Activated naive CD4-positive, alpha-beta T cell treated with anti-CD3 and anti-CD28 coated beads for 36 hours (primary cell): Measurements from ENCODE around the gene OR2W3. TPM values are rescaled to one million over a fixed set of nuclear protein-coding genes. Genes with fewer than 3 reads are reported as not detected.
A peak's percentile ranks its signal among the peaks of the same experiment; 100 is the strongest.

Experiments used
- CTCF ChIA-PET: fragments of 350-600 bp; sonication (Branson Sonifier 250); formaldehyde crosslinking; loops from one replicate; lab custom pipeline; 2021; ENCODE audit warnings: antibody characterized with exemption; lab: Charles Lee
- DNase-seq: peaks from one replicate; pipeline ENCODE4 v3.0.0-alpha.2; 2020
- H3K27ac Mint-ChIP-seq: one replicate; pipeline ENCODE4 v1.8.0; 2021; ENCODE audit warnings: mild to moderate bottlenecking, mixed read lengths
- H3K27me3 Mint-ChIP-seq: one replicate; pipeline ENCODE4 v1.8.0; 2021; ENCODE audit warnings: low read depth, mixed read lengths
- H3K36me3 Mint-ChIP-seq: one replicate; pipeline ENCODE4 v1.8.0; 2021; ENCODE audit warnings: low read depth, mixed read lengths
- H3K4me1 Mint-ChIP-seq: one replicate; pipeline ENCODE4 v1.8.0; 2021; ENCODE audit warnings: low read depth, mixed read lengths
- H3K4me3 Mint-ChIP-seq: one replicate; pipeline ENCODE4 v1.8.0; 2021; ENCODE audit warnings: mild to moderate bottlenecking, moderate library complexity, mixed read lengths
- H3K9me3 Mint-ChIP-seq: one replicate; pipeline ENCODE4 v1.8.0; 2021; ENCODE audit warnings: mixed read lengths
- intact Hi-C: fragments of 100-400 bp; cut with micrococcal nuclease; formaldehyde crosslinking; loops from one replicate; pipeline ENCODE4 v1.15.1; 2023
- total RNA-seq, 2 experiments: library from RNA; stranded (reverse); gene quantifications; one replicate each; pipeline ENCODE4 v1.2.3, GENCODE V29; 2021

OR2W3 gene
- total RNA-seq, result not detected

DNA sequence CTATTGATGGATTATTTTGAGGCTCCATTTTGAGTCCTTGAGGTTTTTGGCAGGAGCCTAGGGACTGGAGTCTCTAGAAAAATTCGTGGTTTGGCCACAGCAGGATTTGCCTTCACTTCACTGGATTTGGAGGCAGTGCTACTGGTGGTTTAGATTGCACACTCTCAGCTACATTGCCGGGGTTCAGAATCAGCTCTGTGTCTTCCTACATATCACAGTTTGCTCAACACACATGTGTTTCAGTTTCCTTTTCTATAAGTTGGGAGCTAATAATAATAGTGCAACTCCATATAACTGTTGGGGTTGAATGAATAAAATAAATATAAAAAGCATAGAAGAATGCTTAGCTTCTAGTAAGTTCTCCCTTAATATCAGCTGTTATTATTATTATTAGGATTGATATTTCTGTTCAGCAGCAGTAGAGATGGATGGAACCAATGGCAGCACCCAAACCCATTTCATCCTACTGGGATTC is at the start of gene OR2W3:
Gene OR2W3, plus strand, starts transcription at position 425 of the 475 bp plus-strand sequence. Its CDS starts 0 bp downstream, at position 425.
- no peaks in the 10 kb centered on the region for H3K9me3 Mint-ChIP-seq
- no peak within 1 kb of the TSS for H3K27ac Mint-ChIP-seq
- intact Hi-C loops, result no loop called here
- CTCF ChIA-PET, result no interaction called here
- no peak within 1 kb of the TSS for H3K4me3 Mint-ChIP-seq
- H3K4me1 Mint-ChIP-seq, result no peaks in the 10 kb centered on the region
- peaks cover 3% of the 10 kb centered on the region for H3K27me3 Mint-ChIP-seq
- no peak for DNase-seq
- no peaks in the 10 kb centered on the region for H3K36me3 Mint-ChIP-seq

DNA sequence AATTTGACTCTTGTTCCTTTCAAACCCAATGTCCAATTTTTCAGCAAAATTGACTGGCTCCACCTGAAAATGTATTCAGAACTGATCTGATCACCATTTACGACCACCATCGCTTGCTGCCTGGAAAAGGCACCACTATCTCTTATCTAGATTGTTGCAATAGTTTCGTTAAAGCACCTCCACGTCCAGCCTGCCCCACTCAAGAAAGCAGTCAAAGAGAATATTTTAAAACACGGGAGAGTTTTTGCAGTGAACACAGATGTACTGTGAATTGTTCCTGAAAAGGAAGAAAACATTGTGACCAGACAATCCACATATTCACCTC is 49.7 kb upstream of the OR2W3 start:
- intact Hi-C loops, result no loop called here
- CTCF ChIA-PET, result no interaction called here
- H3K27me3 Mint-ChIP-seq, result no peaks in the 10 kb centered on the region
- H3K9me3 Mint-ChIP-seq, result no peaks in the 10 kb centered on the region
- no peaks in the 10 kb centered on the region for H3K36me3 Mint-ChIP-seq
- H3K4me1 Mint-ChIP-seq, result no peaks in the 10 kb centered on the region
- H3K4me3 Mint-ChIP-seq, result no peak overlapping the region
- no peak overlapping the region for H3K27ac Mint-ChIP-seq
- DNase-seq, result no peak

DNA sequence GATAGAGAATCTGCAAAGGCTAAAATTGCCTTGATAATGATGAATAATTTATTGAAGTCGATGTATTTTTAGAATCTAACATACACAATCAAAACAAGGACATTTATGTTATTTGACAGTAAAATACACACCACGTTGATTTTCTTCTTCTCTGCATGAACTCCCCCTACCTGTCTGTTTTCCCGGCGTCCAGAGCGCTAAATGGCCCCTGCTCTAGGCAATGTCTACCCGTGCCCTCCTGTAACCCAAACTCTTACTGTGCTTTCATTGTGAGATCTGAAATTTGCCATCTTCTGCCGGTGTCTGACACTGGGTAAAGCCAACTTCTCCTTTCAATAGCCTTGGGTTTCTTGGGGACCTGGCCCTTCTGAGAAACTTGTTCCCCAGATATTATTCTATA is 47.0 kb upstream of the OR2W3 start:
- peaks cover 19% of the 10 kb centered on the region for H3K27me3 Mint-ChIP-seq
- peaks cover 2% of the 10 kb centered on the region for H3K9me3 Mint-ChIP-seq
- H3K4me3 Mint-ChIP-seq, result no peak overlapping the region
- intact Hi-C loops, result no loop called here
- CTCF ChIA-PET, result no interaction called here
- H3K4me1 Mint-ChIP-seq, result no peaks in the 10 kb centered on the region
- H3K27ac Mint-ChIP-seq, result no peak overlapping the region
- H3K36me3 Mint-ChIP-seq, result no peaks in the 10 kb centered on the region
- DNase-seq, result no peak

DNA sequence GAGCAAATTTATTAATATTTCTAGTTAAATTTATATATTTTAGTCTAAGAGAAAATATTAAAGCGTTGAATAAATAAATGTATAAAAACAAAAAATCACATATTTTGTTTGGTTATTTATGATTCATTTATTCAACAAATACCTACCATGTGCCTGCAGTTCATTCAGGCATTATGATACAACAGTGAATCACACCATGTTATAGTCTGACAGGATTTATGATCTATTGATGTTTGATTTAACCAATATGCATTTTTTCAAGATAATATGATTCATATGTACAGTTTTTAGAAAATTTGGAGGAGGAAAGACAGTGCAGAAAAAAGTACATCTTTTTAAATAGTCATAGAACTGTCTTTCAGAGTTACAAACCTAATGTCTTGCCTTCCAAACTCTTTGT is 45.8 kb upstream of the OR2W3 start:
- Mint-ChIP-seq H3K4me3 (no peak overlapping the region), H3K9me3 (peaks cover 2% of the 10 kb centered on the region), H3K4me1 (no peaks in the 10 kb centered on the region), H3K36me3 (no peaks in the 10 kb centered on the region), H3K27me3 (peaks cover 29% of the 10 kb centered on the region), H3K27ac (no peak overlapping the region)
- no peak for DNase-seq
- CTCF ChIA-PET, result no interaction called here
- intact Hi-C loops, result no loop called here

DNA sequence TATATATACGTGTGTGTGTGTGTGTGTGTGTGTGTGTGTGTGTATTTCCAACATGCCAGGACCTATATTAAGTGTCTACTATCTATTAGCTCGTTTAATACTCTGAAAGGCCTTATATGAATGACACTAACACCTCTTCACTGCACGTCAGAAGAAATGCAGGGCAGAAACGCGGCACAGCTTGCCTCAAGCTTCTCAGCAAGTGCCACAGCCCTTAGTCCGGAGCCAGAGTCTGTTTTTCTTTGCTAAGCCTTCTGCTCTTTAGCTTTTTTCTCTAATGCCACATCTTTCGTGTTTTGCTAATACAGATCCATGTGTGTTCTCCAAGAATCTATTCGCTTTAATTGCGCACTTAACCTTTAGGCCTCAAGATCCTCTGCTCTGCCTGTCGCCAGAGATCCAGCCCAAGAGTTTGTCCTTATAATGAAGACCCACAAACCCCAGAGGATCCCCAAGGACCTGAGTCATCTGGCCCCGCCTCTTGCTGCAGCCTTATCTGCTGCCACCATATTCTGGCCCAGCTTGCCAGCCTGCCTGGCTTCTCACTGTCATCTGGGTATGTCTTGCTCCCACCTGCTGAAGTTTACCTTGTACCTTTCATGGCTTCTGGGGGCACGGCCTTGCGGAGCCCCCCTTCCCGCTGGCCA is 40.4 kb upstream of the OR2W3 start:
- H3K4me1 Mint-ChIP-seq, result peaks cover 9% of the 10 kb centered on the region
- H3K36me3 Mint-ChIP-seq, result peaks cover 1% of the 10 kb centered on the region
- peaks cover 2% of the 10 kb centered on the region for H3K9me3 Mint-ChIP-seq
- H3K27me3 Mint-ChIP-seq, result peaks cover 61% of the 10 kb centered on the region
- DNase-seq, result no peak
- no peak overlapping the region for H3K27ac Mint-ChIP-seq
- no peak overlapping the region for H3K4me3 Mint-ChIP-seq
- CTCF ChIA-PET, result no interaction called here
- intact Hi-C loops, result loop anchor here (5.0 kb wide), 1 partner anchor 173 kb away; no protein-coding TSS in a partner anchor

DNA sequence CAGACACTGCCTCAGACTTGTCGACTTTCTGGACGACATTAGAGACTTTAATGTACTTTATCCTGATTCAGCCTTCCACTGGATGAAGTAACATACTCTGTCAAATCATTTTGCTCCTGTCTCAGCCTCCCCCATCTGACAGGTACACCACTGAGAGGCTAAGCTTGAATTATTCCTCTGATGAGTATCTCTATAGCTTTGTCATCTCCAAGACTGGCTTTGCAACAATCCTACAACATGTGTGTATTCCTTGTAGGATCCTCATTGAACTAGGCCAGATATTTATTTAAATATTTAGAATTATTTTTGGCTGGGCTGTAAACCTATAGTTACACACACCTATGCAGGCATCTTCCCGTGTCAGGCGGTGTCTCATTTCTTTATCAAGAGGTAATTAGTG is 39.5 kb upstream of the OR2W3 start:
- intact Hi-C loops, result loop anchor here (2.0 to 5.0 kb wide), 2 partner anchors 51 to 174 kb away; no protein-coding TSS in a partner anchor
- Mint-ChIP-seq H3K4me3 (no peak overlapping the region), H3K36me3 (peaks cover 1% of the 10 kb centered on the region), H3K9me3 (peaks cover 2% of the 10 kb centered on the region), H3K4me1 (peaks cover 9% of the 10 kb centered on the region), H3K27ac (no peak overlapping the region), H3K27me3 (peaks cover 69% of the 10 kb centered on the region)
- CTCF ChIA-PET, result no interaction called here
- DNase-seq, result no peak

DNA sequence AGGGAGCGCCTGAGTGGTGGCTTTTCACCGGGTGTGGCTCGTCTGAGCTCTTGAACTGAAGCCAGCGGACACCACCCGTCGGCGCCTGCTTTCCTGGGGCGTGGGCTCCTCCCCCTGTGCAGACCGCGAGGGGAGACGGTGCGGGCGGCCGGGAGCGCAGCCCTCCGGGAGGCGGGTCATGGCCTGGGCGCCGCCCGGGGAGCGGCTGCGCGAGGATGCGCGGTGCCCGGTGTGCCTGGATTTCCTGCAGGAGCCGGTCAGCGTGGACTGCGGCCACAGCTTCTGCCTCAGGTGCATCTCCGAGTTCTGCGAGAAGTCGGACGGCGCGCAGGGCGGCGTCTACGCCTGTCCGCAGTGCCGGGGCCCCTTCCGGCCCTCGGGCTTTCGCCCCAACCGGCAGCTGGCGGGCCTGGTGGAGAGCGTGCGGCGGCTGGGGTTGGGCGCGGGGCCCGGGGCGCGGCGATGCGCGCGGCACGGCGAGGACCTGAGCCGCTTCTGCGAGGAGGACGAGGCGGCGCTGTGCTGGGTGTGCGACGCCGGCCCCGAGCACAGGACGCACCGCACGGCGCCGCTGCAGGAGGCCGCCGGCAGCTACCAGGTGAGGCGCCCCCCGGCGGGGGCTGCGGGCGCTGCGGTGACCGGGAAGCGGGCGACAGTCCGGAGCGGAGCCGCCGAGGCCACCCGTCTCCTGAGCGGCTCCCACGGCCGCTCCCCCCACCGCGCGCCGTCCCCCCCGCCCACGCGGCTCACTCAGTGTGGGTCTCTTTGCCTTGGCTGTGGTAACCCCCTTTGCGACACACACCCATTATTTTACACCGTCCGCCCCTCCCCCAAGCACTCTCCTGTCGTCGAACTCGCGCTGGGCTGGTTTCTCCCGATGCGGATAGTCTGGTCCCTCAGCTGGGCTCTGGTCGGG is 38.1 kb upstream of the OR2W3 start, which contains the start of gene TRIM58:
Gene TRIM58, plus strand, starts transcription at position 119 of the 916 bp plus-strand sequence. Its CDS starts 60 bp downstream, at position 179.
- Mint-ChIP-seq H3K4me1 (peaks cover 9% of the 10 kb centered on the region), H3K4me3 (peak within 1 kb of the TSS; percentile 71), H3K9me3 (peaks cover 2% of the 10 kb centered on the region), H3K27ac (no peak within 1 kb of the TSS), H3K36me3 (peaks cover 1% of the 10 kb centered on the region), H3K27me3 (peaks cover 62% of the 10 kb centered on the region)
- intact Hi-C loops, result loop anchor here (2.0 to 5.0 kb wide), 2 partner anchors 49 to 175 kb away; no protein-coding TSS in a partner anchor
- CTCF ChIA-PET, result no interaction called here
- DNase-seq, result peak; percentile 47

DNA sequence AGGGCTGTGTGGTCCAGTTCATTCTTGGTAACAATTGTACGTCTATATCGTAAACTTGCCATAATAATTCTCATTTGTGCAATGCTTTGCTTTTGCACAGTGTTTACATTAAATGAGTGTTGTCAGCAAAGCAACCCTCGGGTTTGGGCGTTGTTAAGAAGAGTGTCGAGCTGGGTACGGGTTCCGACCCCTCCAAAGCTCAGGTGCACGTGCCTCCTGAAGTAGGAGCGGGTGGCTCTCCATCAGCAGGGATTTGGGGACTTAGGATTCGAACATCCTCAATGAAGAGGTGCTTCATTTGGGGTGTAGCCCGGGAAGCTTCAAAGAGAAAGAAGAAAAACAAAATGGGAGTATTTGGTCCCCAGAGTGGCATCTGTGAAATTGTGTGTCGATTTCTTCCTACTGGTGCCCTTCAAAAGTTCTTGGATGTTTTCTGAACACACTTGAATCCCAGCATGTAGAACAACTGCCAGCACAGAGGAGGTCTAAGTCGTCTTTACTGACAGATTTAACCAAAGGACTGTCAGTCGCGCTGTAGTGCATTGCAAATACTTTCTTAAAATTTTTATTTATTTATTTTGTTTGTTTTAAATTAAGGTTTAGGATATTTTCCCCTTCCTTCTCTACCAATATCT is 37.3 kb upstream of the OR2W3 start:
- DNase-seq, result no peak
- Mint-ChIP-seq H3K36me3 (peaks cover 1% of the 10 kb centered on the region), H3K27me3 (peaks cover 59% of the 10 kb centered on the region), H3K4me1 (peaks cover 9% of the 10 kb centered on the region), H3K9me3 (no peaks in the 10 kb centered on the region), H3K4me3 (peak overlapping the region; percentile 71), H3K27ac (no peak overlapping the region)
- CTCF ChIA-PET, result interaction anchor here (0.7 kb wide), 1 partner anchor 25 kb away, joined by 6 read pairs; no protein-coding TSS in a partner anchor
- intact Hi-C loops, result loop anchor here (2.0 to 5.0 kb wide), 2 partner anchors 49 to 176 kb away; no protein-coding TSS in a partner anchor

DNA sequence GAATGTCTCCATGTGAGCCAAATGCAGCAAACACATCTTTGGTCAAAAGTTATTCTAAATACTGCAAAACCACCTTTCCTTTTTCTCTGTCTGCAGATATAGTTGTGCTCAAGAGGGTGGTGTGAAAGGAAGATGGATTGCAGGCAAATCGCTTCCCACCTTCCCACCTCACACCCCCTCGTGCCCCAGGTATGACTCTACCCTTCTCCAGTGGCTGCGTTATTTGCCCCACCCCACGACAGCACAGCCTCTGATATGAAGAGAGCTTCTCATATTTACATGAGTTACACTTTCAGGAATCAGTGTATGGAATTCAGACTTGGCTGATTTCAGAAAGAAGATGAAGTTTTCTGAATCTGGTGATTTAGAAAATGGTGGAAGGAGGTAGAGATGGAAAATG is 32.6 kb upstream of the OR2W3 start:
- Mint-ChIP-seq H3K27ac (no peak overlapping the region), H3K4me1 (peaks cover 5% of the 10 kb centered on the region), H3K27me3 (peaks cover 33% of the 10 kb centered on the region), H3K4me3 (no peak overlapping the region), H3K36me3 (peaks cover 1% of the 10 kb centered on the region), H3K9me3 (no peaks in the 10 kb centered on the region)
- CTCF ChIA-PET, result no interaction called here
- DNase-seq, result no peak
- intact Hi-C loops, result no loop called here

DNA sequence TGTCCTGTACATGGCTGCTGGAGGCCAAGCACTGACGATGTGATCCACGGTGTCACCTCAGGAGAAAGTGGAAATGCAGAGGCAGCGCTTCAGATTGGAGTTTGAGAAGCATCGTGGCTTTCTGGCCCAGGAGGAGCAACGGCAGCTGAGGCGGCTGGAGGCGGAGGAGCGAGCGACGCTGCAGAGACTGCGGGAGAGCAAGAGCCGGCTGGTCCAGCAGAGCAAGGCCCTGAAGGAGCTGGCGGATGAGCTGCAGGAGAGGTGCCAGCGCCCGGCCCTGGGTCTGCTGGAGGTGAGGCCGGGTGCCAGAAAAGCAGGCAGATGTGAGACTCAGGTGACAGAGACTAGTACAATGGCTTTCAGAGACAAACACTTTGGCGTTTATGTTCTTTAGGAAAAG is 30.7 kb upstream of the OR2W3 start:
- intact Hi-C loops, result no loop called here
- DNase-seq, result no peak
- H3K4me1 Mint-ChIP-seq, result no peaks in the 10 kb centered on the region
- H3K36me3 Mint-ChIP-seq, result no peaks in the 10 kb centered on the region
- CTCF ChIA-PET, result no interaction called here
- H3K27ac Mint-ChIP-seq, result no peak overlapping the region
- H3K9me3 Mint-ChIP-seq, result peaks cover 1% of the 10 kb centered on the region
- peaks cover 28% of the 10 kb centered on the region for H3K27me3 Mint-ChIP-seq
- H3K4me3 Mint-ChIP-seq, result no peak overlapping the region

DNA sequence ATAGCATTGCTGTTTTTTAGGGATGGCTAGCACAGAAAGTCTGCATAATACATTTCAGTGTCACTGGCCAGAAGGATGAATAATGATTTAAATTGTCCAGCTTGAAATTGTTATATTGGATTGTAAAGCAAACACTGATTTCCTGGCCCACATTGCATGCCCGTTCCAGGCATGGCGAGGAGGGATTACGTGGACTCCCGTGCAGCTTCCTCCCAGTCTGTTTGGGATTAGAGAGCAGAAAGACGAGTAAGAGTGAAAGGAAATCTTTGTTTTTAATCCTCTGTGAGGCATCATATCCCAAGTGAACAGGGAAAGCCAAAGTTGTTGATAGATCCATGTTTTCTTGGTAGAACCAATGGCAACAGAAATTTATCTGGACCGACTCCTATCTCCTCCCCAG is 30.0 kb upstream of the OR2W3 start:
- H3K9me3 Mint-ChIP-seq, result peaks cover 3% of the 10 kb centered on the region
- intact Hi-C loops, result no loop called here
- H3K4me3 Mint-ChIP-seq, result no peak overlapping the region
- H3K4me1 Mint-ChIP-seq, result no peaks in the 10 kb centered on the region
- DNase-seq, result no peak
- peaks cover 25% of the 10 kb centered on the region for H3K27me3 Mint-ChIP-seq
- H3K27ac Mint-ChIP-seq, result no peak overlapping the region
- CTCF ChIA-PET, result no interaction called here
- no peaks in the 10 kb centered on the region for H3K36me3 Mint-ChIP-seq

DNA sequence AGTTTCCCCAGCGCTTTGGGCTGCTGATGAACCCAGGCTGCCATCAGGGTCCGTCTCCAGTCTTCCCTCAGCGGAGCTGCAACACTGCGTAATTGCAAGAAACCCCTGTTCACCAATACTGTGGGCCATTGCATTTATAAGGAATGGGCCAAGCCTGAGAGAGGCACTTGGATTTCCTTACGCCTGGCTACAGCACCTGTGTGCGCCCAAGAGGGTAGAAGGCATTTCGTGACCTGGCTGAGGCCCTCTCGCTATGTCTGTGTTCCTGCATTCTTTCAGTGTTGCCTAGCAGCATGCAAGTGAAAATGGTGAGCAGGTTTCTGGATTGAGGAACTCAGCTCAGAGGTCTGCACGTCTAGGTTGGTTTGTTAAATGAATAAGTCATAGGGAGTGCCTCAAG is 12.0 kb upstream of the OR2W3 start:
- Mint-ChIP-seq H3K27me3 (peaks cover 4% of the 10 kb centered on the region), H3K4me1 (no peaks in the 10 kb centered on the region), H3K36me3 (no peaks in the 10 kb centered on the region), H3K27ac (no peak overlapping the region), H3K4me3 (no peak overlapping the region), H3K9me3 (no peaks in the 10 kb centered on the region)
- no peak for DNase-seq
- intact Hi-C loops, result no loop called here
- CTCF ChIA-PET, result no interaction called here
